Common myeloid progenitor, CD34-positive (primary cell): Measurements from ENCODE around the gene DNASE1L3.

Experiments used
- CTCF ChIA-PET: fragments of 350-600 bp; sonication (Branson Sonifier 250); formaldehyde crosslinking; loops from one replicate; lab custom pipeline; 2021; ENCODE audit warnings: antibody characterized with exemption; lab: Charles Lee
- POLR2A ChIA-PET: fragments of 350-600 bp; sonication (Branson Sonifier 250); formaldehyde crosslinking; loops from one replicate; lab custom pipeline; 2021; ENCODE audit warnings: antibody characterized with exemption; lab: Charles Lee
- DNase-seq, 3 donors: peaks; one replicate each; pipeline versions ENCODE4 v3.0.0 to v3.0.0-alpha.2; 2013
- H3K27ac ChIP-seq, 2 experiments: 1 replicate in 1 of 2; 2 replicates in 1 of 2; pipeline ENCODE4 v1.7.0; 2013; ENCODE audit warnings: inconsistent platforms in 2 of 2, low read length in 2 of 2, mild to moderate bottlenecking in 2 of 2, low read depth in 1 of 2, moderate library complexity in 1 of 2; ENCODE audit not compliant: severe bottlenecking in 2 of 2, insufficient read depth in 1 of 2, poor library complexity in 1 of 2
- H3K27me3 ChIP-seq, 5 experiments: replicated peaks in 2 of 5; 1 replicate in 3 of 5; 2 replicates in 2 of 5; pipeline versions ENCODE4 v1.6.1 to v1.7.0; 2013; ENCODE audit warnings: low read length in 4 of 5, mild to moderate bottlenecking in 2 of 5, moderate library complexity in 2 of 5, inconsistent platforms in 1 of 5; ENCODE audit not compliant: insufficient read depth in 5 of 5, control insufficient read depth in 4 of 5
- H3K36me3 ChIP-seq, 4 experiments: 1 replicate in 2 of 4; 2 replicates in 2 of 4; pipeline versions ENCODE4 v1.6.1 to v1.7.0; 2013; ENCODE audit warnings: low read length in 3 of 4, control low read depth in 1 of 4, mild to moderate bottlenecking in 1 of 4; ENCODE audit not compliant: control insufficient read depth in 4 of 4, insufficient read depth in 4 of 4
- H3K4me1 ChIP-seq, 4 experiments: 1 replicate in 3 of 4; 2 replicates in 1 of 4; pipeline versions ENCODE4 v1.6.1 to v1.7.1; 2013; ENCODE audit warnings: low read length in 3 of 4, mild to moderate bottlenecking in 3 of 4, control low read depth in 1 of 4, inconsistent platforms in 1 of 4, moderate library complexity in 1 of 4; ENCODE audit not compliant: control insufficient read depth in 4 of 4, insufficient read depth in 4 of 4; ENCODE audit errors: control extremely low read depth in 1 of 4
- H3K4me3 ChIP-seq, 7 experiments: 1 replicate in 4 of 7; 2 replicates in 3 of 7; pipeline versions ENCODE4 v1.5.1 to v1.7.0; 2013; ENCODE audit warnings: mild to moderate bottlenecking in 7 of 7, low read length in 6 of 7, moderate library complexity in 6 of 7, inconsistent platforms in 2 of 7, low read depth in 2 of 7, control low read depth in 1 of 7; ENCODE audit not compliant: insufficient read depth in 4 of 7, control insufficient read depth in 1 of 7; ENCODE audit errors: extremely low read depth in 1 of 7
- H3K9me3 ChIP-seq, 5 experiments: 1 replicate in 4 of 5; 2 replicates in 1 of 5; pipeline versions ENCODE4 v1.6.1 to v1.7.1; 2013; ENCODE audit warnings: low read length in 4 of 5, mild to moderate bottlenecking in 2 of 5, inconsistent platforms in 1 of 5, low read depth in 1 of 5, moderate library complexity in 1 of 5; ENCODE audit not compliant: control insufficient read depth in 4 of 5, insufficient read depth in 2 of 5; ENCODE audit errors: control extremely low read depth in 1 of 5
- WGBS: methylation state at CpG from one replicate; pipeline ENCODE4 v1.1.5; 2013; ENCODE audit not compliant: insufficient coverage; 5-methylcytosine and 5-hydroxymethylcytosine counted together

The DNASE1L3 gene

DNA sequence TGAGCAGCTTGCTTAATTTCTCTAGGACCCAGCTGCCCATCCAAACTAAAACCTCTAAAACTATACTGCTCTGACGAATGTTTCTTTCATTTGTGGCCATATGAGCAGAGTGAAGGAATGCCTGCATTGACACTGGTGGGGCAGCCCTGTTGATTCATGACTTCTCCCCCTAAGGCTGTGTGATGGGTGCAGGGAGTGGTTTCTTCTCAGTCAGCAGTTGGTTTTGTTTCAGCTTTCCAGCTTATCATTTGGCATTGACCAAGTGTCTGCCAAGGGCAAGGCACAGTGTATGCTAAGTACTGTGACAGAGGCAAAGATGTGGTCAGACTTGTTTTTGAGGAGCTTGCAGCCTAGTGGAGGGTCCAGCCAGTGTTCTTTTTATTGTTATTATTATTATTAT, 31.6 kb upstream of the DNASE1L3 start:
- no peaks in the 10 kb centered on the region for H3K9me3 ChIP-seq
- H3K27me3 ChIP-seq: no peaks in the 10 kb centered on the region
- H3K4me1 ChIP-seq: peaks cover 0 to 11% (median 8%) of the 10 kb centered on the region in 4 experiments
- no CpG with 5 or more reads among the region's 1 CpG for WGBS
- DNase-seq: no peak
- no peak overlapping the region for H3K4me3 ChIP-seq
- CTCF ChIA-PET: no interaction called here
- H3K36me3 ChIP-seq: no peaks in the 10 kb centered on the region
- POLR2A ChIA-PET: interaction anchor here (0.5 to 0.9 kb wide), 3 partner anchors 13 to 82 kb away, joined by 3 to 5 read pairs (median 4); no protein-coding TSS in a partner anchor
- no peak overlapping the region for H3K27ac ChIP-seq

DNA sequence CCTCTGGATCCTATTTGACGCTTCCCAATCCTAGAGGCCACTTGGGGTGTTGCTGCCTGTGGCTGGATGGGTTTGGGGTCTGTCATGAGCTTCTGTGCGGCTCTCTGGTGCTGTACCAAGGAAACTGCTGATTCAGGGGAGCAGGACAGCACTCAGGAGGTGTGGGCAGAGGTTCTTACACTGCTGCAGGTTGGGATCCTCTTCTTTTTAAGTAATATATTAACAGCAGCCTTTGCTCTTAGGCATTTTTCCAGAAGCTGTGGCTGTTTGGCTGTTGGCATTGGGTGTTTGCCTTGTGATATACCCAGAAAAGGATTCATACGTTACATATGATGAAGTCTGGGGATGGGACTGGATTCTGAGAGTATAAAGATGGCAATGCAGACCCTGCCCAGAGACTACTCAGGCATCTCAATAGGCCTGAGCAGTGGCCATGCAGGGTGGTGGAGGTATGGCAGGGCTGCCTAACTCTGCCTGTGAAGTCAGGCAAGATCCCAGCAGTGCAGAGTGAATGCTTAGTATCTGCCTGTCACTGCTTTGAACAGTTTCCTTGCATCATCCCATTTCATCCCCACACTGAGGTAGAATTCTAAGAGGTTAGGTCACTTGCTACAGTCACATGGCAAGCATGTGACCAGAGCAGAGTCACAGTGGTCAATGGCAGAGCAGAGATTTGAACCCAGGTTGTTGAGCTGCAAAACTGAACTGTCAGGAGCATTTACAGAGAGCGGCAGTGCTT, 30.7 kb upstream of the DNASE1L3 start:
- WGBS: 89% methylated on average over 3 of the region's 4 CpGs
- no peaks in the 10 kb centered on the region for H3K36me3 ChIP-seq
- no peaks in the 10 kb centered on the region for H3K9me3 ChIP-seq
- H3K4me1 ChIP-seq: peaks cover 0 to 18% (median 15%) of the 10 kb centered on the region in 4 experiments
- CTCF ChIA-PET: interaction anchor here (0.7 kb wide), 1 partner anchor 52 kb away, joined by 3 read pairs; no protein-coding TSS in a partner anchor
- H3K27ac ChIP-seq: no peak overlapping the region
- DNase-seq: no peak
- no peak overlapping the region for H3K4me3 ChIP-seq
- H3K27me3 ChIP-seq: no peaks in the 10 kb centered on the region
- POLR2A ChIA-PET: interaction anchor here (0.6 to 0.9 kb wide), 2 partner anchors 18 to 86 kb away, joined by 3 to 4 read pairs; no protein-coding TSS in a partner anchor

DNA sequence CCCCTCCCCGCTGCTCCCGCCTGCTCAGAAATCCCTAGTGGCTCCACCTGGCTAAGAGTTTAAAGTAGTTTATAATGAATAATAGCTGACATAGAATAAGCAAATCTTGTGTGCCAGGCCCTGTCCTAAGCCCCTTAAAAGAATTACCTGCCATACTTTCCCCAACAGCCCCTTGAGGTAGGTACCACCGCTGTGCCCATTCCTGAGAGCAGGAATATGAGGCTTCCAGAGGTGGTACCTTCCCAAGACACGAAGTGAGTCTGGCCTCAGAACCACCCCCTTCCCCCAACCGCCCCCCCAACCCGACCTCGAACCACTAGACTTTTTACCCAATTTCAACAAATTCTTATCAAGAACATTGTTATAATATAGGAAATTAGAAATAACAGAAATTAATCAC, 28.1 kb upstream of the DNASE1L3 start:
- Histone ChIP-seq H3K27me3 (peaks cover 0 to 3% (median 0%) of the 10 kb centered on the region in 5 experiments), H3K4me3 (peak overlapping the region in 3 of 7 experiments; percentile 83 to 90 (median 84)), H3K9me3 (no peaks in the 10 kb centered on the region), H3K36me3 (no peaks in the 10 kb centered on the region), H3K27ac (no peak overlapping the region), H3K4me1 (peaks cover 0 to 19% (median 17%) of the 10 kb centered on the region in 4 experiments)
- ChIA-PET CTCF (interaction anchor here (0.5 to 2.7 kb wide), 9 partner anchors 12 to 380 kb away, joined by 3 to 9 read pairs (median 5); no protein-coding TSS in a partner anchor), POLR2A (interaction anchor here (0.6 kb wide), 1 partner anchor 261 kb away, joined by 4 read pairs; no protein-coding TSS in a partner anchor)
- WGBS: 86% methylated on average over 1 of the region's 7 CpGs
- DNase-seq: no peak

DNA sequence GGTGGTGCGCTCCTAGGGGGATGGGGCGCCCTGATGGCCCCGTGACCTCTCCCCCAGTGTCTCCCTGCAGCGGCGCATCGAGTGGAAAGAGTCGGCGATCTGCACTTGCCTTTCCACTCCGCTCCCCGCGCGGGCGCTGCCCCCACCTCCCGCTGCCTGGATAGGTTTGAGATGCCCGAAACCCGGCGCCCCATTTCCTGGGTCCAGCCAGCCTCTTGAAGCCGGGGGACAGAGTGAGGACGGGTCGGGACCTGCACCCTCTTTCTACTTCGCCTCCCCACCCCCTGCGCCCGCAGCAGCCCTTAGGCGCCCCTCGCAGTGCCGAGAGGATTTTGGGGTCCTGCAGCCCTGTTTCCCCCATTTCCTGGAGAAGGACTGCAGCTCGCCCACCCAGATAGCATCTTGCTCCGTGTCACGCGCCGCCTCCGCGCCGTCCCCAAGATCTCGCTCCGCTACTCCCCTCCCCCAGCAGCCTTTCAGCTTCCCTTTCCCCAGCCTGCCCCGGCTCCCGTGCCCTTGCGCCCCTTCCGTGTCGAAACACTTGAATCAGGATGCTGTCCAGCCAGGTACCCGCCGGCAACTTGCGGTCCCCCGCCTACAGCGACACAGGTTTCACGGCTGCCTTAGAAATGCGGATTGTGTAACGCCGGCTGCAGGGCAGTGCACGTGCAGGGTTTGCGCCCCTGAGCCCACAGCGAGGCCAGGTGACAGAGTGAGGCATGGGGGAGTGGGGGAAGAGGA, 27.3 kb upstream of the DNASE1L3 start:
- peaks cover 0 to 3% (median 0%) of the 10 kb centered on the region in 5 experiments for H3K27me3 ChIP-seq
- H3K4me3 ChIP-seq: peak overlapping the region; percentile 73 to 90 (median 84)
- H3K9me3 ChIP-seq: no peaks in the 10 kb centered on the region
- ChIA-PET POLR2A (interaction anchor here (0.6 kb wide), 1 partner anchor 262 kb away, joined by 4 read pairs; no protein-coding TSS in a partner anchor), CTCF (interaction anchor here (0.8 to 2.7 kb wide), 7 partner anchors 11 to 69 kb away, joined by 3 to 9 read pairs (median 3); no protein-coding TSS in a partner anchor)
- H3K36me3 ChIP-seq: no peaks in the 10 kb centered on the region
- DNase-seq: peak; percentile 40 to 78 (median 62)
- H3K4me1 ChIP-seq: peaks cover 0 to 19% (median 17%) of the 10 kb centered on the region in 4 experiments
- no peak overlapping the region for H3K27ac ChIP-seq
- 1% methylated on average over 34 of the region's 53 CpGs for WGBS

DNA sequence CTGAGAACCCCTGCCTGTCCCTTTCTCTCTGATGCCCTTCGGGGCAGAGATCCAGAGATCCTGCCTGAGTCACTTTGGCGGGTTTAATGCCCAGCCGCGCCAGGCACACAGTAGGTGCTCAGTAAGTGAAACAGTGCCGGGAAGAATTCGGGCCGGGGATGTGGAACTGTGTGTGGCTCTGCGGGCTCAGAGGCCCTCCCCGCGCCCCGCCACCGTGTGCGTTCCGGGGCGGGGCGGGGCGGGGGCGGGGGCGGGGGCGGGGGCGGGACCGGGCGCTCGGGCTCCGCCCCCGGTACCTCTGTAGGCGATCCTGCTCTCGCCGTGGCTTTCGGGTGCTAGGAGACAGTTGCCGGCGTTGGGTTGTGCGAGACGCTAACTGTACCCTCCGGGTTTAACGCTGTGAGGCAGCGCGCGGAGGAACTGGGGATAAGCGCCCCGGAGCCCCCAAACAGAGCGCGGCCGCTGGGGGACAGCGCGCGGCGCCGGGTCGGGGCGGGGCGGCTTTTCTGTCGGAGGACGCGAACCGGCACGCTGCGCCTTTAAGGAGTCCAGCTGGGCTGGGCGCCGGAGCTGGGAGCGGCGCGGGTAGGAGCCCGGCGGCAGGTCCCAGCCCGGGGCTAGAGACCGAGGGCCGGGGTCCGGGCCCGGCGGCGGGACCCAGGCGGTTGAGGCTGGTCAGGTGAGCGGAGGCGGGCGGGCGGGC, 26.6 kb upstream of the DNASE1L3 start, which contains the start of gene ABHD6:
Gene ABHD6, plus strand, starts transcription at position 555 of the 703 bp plus-strand sequence. CDS start 18,795 bp downstream, outside the sequence.
- CTCF ChIA-PET: interaction anchor here (0.6 to 2.1 kb wide), 4 partner anchors 26 to 148 kb away, joined by 3 to 7 read pairs (median 3); no protein-coding TSS in a partner anchor
- 0% methylated on average over 36 of the region's 77 CpGs for WGBS
- Histone ChIP-seq H3K27ac (peak within 1 kb of the TSS in 1 of 2 experiments; percentile 69), H3K4me3 (peak within 1 kb of the TSS; percentile 73 to 90 (median 84)), H3K9me3 (no peaks in the 10 kb centered on the region), H3K36me3 (no peaks in the 10 kb centered on the region), H3K4me1 (peaks cover 0 to 24% (median 19%) of the 10 kb centered on the region in 4 experiments), H3K27me3 (peaks cover 0 to 3% (median 0%) of the 10 kb centered on the region in 5 experiments)
- peak; percentile 75 to 87 (median 82) for DNase-seq
- POLR2A ChIA-PET: no interaction called here

DNA sequence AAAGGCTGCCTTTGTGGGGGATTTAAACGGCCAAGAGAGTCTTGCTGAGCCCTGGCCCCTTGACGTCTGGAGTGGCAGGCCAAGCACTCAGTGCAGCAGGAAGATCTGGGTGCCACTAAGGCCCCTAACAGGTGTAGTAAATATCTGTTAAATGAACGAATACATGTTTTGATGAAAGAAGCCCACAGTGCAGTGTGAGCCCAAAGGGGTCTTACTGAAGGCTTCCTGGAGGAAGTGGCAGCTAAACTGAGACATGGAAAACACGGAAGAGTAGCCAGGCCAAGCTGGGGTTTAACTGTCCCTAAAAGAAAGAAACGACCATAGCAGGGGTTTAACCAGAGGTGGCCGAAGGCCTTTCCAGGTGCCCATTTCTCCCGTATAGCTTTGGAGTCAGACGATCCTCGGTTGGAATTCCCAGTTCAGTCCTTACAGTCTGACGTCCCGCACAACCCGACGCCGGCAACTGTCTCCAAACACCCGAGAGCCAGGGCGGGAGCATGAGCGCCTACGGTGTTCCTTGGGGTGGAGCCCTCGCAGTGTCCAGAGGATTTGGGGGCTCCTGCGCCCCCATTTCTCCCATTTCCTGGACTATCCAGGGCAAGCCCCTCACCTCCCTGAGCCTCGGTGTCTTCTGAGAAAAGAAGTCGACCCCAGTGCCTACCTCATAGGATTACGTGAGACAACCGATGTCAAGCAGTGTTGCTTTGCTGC, 25.9 kb upstream of the DNASE1L3 start:
- 19% methylated on average over 23 of the region's 24 CpGs for WGBS
- Histone ChIP-seq H3K27ac (peak overlapping the region in 1 of 2 experiments; percentile 69), H3K27me3 (peaks cover 0 to 3% (median 0%) of the 10 kb centered on the region in 5 experiments), H3K4me3 (peak overlapping the region; percentile 70 to 90 (median 84)), H3K36me3 (no peaks in the 10 kb centered on the region), H3K4me1 (peaks cover 0 to 24% (median 20%) of the 10 kb centered on the region in 4 experiments), H3K9me3 (no peaks in the 10 kb centered on the region)
- CTCF ChIA-PET: interaction anchor here (0.6 kb wide), 1 partner anchor 147 kb away, joined by 3 read pairs; no protein-coding TSS in a partner anchor
- DNase-seq: no peak
- POLR2A ChIA-PET: no interaction called here
